GM08714 (cell line): Measurements from ENCODE around the gene PCSK9.

Experiments
- H3K4me3 ChIP-seq: fragments of 200-500 bp; sonication (Bioruptor generic); 2 replicates; pipeline ENCODE4 v1.5.1; 2014; ENCODE audit warnings: mild to moderate bottlenecking, low read length, inconsistent platforms
- ZNF274 ChIP-seq: IDR thresholded peaks from 2 replicates; pipeline ENCODE4 v1.6.1; 2012; ENCODE audit warnings: mild to moderate bottlenecking, low read depth, low read length

Gene PCSK9

DNA sequence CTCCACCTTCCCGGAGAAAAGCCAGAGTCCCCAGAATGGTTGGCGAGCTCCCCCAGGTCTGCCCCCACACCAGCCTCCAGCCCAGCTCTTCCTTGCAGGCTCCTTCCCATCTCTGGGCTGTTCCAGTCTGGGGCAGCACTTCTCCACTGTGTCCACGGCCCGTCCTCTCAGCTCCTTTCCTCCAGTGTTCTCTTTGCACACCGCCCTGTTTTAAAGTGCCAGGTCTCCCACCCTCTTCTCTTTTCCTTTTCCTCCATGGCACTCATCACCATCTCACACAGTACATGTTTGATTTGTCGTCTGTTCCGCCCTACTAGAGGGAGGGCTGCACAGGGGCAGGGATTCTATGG, 6.1 kb upstream of the PCSK9 start:
- H3K4me3 ChIP-seq = no peak overlapping the region
- no peak for TF ChIP-seq ZNF274

DNA sequence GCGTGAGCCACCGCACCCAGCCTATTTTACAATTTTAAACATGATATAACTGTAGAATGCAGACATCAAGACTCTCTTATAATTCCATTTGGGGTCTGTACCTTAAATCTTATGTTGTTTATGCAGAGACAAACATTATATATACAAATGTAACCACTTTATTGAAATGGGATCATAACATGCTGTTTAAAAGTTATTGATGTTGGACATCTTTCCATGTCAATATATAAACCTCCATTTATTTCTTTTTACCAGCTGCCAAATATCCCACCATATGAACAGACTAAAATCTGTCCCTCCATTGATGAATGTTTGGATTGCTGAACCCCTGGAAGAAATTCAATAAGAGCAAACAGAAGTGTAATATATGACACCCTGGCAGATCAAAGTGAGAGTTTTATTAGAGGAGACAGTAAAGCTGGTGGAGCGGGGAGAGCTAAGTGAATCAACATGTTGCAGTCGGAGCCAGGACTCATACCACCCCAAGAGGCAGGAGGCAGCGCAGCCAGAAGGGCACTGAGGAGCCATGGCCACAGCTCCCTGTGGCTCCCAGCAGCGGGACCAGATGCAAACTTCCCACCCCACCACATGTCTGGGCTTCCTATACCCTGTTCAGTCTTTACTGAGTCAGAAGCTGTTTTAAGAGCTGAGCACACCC, 4.7 kb upstream of the PCSK9 start:
- H3K4me3 ChIP-seq = no peak overlapping the region
- TF ChIP-seq ZNF274 = no peak

DNA sequence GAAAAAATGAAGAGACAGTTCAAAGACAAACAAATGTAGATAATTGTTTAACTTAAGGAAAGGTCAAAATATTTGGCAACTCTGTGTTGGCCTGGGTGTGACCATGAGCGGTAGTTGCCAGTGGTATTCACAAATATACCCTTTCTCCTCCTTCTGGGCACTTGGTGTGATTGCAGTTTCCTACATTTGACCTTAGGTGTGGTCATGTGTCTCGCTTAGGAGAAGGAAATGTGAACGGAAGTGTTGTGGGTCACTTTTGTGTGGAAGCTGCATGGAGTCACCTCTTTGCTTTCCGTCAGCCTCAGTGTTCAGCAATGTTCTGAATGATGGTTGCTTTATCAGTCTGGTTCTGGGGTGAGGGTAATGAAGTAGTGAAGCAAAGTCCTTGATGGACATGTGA, 3.4 kb upstream of the PCSK9 start:
- no peak overlapping the region for H3K4me3 ChIP-seq
- no peak for TF ChIP-seq ZNF274

DNA sequence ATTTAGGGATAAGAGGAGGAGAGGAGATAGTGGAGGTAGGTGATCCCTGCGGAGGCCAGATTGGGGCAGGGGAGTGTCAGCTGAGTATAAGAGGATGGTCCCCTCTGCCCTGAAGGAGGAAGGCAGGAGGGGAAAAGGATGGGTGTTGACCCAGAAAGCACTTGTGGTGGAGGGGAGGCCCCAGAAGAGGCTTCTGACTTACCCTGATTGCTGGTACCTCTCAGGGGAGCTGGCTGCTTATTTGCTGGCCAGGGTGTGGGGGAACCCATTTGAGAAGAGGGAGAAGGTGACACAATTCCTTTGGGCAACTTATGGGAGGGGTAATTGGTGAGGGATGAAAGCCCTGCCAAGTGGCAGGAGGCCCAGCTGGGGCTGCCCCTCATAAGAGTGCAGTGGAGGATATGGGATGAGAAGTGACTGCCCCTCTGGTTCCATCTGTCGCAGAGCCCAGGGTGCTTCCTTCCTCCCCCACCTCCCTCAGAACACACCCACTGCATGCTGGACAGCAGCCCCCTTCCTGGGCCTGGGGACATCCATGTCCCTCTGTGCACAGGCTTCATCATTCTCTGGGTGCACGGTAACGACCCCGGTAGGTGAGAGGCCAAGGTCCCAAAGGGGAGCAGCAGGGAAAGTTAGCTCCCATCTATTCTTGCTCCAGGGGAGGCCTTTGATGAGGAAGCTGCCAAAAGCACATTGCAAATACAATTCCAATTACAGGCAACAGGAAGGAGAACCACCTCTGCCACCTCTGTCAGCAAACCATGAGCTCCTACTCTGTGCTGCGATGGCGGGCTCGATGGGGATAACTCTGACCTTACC, 1.4 kb upstream of the PCSK9 start:
- no peak for TF ChIP-seq ZNF274

DNA sequence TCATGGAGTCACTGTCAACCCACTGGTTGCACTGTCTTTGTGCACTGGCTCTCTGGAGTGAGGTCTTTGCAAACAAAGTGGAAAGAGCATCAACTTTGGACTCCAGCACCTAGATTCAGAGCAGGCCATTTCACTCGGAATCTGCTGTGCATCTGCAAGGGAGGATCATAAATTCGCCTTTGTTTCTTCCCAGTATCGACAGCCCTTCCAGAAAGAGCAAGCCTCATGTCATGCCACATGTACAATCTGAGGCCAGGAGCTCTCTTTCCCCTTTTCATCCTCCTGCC, 853 bp upstream of the PCSK9 start:
- H3K4me3 ChIP-seq = no peak overlapping the region

More for the DNA sequence above, 1.4 kb upstream of the PCSK9 start:
- H3K4me3 ChIP-seq = no peak overlapping the region

DNA sequence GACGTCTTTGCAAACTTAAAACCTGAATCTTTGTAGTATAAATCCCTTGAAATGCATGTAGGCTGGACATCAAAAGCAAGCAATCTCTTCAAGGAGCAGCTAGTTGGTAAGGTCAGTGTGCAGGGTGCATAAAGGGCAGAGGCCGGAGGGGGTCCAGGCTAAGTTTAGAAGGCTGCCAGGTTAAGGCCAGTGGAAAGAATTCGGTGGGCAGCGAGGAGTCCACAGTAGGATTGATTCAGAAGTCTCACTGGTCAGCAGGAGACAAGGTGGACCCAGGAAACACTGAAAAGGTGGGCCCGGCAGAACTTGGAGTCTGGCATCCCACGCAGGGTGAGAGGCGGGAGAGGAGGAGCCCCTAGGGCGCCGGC, 390 bp upstream of the PCSK9 start:
- no peak for TF ChIP-seq ZNF274
- H3K4me3 ChIP-seq = no peak overlapping the region

More for the DNA sequence above, 853 bp upstream of the PCSK9 start:
- no peak for TF ChIP-seq ZNF274

DNA sequence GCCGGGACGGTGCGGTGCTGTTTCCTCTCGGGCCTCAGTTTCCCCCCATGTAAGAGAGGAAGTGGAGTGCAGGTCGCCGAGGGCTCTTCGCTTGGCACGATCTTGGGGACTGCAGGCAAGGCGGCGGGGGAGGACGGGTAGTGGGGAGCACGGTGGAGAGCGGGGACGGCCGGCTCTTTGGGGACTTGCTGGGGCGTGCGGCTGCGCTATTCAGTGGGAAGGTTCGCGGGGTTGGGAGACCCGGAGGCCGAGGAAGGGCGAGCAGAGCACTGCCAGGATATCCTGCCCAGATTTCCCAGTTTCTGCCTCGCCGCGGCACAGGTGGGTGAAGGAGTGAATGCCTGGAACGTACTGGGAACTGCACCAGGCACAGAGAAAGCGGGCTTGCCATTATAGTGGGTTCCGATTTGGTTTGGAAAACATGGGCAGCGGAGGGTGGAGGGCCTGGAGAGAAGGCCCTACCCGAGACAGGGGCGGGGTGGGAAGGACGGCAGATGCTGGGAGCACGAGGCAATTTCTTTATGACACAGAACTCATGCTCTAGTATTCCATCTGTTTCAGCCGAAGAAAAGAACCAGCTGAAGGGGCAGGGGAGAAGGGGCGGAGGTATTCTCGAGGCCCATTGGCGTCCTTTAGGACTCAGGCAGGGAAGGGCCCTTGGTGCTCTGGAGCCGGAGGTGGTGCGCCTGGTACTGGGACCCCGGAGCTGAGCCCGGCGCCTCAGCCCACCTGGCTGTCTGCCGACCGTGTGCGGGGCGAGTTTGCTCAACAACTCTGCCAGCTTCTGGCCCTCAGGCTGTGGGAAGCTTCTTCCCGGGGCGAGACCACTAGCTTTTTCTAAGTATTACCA, 960 bp downstream of the PCSK9 start:
- no peak overlapping the region for H3K4me3 ChIP-seq

DNA sequence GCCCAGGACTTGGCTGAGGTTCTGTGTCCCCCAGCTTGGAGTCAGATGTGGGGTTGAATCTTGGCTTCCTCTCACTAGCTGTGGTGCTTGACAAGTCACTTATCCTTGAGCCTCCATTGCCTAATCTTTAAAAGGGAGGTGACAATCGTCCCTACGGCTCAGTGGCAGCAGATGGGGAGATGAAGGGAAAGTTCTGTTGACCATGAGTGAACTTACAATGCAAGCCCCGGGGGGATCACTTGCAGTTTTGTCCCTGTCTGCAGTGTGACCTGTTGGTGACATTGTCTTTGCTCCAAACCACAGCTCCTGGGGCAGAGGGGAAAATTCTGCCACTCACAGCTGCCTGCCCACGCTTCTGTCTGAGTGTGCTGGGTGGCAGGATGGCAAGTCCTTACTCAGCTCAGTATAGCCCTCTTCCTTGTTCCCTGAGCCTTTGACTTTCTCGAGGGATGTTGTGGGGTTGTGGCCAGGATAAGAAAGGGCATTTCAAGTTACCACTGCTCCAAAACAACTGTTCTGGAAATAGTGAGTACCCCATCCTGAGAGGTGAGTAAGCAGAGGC, 1.7 kb downstream of the PCSK9 start:
- no peak overlapping the region for H3K4me3 ChIP-seq
- TF ChIP-seq ZNF274 = no peak

More for the DNA sequence above, 960 bp downstream of the PCSK9 start:
- TF ChIP-seq ZNF274 = no peak

DNA sequence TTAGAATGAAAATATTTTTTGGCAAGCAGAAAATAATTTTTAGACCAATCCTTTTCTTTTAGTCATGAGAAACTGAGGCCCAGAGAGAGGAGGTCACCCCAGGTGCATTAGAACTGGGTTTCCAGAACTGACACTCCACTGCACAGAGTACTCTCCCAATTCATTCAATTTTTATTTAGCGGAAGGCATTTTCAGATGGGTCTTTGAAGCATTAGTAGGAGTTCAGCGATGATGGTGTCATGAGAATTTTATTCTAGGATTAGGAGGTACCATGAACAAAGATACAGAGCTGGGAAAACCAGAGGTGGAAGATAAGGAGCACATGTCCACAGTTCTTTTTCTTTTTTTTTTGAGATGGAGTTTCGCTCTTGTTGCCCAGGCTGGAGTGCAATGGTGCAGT, 2.3 kb downstream of the PCSK9 start:
- no peak for TF ChIP-seq ZNF274
- H3K4me3 ChIP-seq = no peak overlapping the region

DNA sequence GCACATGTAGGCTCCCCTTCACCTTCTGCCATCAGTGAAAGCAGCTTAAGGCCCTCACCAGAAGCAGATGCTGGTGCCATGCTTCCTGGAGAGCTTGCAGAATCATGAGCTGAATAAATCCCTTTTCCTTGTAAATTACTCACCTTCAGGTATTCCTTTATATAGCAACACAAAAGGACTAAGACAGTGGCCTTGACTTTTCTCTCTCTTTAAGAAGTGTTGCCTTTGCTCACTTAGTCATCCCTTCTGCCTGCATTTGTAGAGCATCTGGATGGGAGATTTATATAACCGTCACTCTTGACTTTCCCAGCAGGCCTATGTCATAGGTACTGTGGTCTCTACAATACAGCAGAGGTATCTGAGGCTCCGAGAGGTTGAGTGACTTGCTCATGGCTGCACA, 3.7 kb downstream of the PCSK9 start:
- no peak overlapping the region for H3K4me3 ChIP-seq
- TF ChIP-seq ZNF274 = no peak

DNA sequence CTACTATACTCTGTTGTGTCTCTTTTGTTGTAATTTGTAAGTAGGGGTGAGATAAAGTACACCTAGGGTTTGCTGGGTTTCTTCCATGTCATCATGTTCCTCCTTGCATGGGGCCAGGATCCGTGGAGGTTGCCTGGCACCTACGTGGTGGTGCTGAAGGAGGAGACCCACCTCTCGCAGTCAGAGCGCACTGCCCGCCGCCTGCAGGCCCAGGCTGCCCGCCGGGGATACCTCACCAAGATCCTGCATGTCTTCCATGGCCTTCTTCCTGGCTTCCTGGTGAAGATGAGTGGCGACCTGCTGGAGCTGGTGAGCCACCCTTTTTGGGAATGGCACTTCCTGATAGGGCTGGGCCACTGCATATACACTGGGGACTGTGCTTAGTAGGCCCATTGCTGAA, 4.4 kb downstream of the PCSK9 start:
- TF ChIP-seq ZNF274 = no peak
- no peak overlapping the region for H3K4me3 ChIP-seq

DNA sequence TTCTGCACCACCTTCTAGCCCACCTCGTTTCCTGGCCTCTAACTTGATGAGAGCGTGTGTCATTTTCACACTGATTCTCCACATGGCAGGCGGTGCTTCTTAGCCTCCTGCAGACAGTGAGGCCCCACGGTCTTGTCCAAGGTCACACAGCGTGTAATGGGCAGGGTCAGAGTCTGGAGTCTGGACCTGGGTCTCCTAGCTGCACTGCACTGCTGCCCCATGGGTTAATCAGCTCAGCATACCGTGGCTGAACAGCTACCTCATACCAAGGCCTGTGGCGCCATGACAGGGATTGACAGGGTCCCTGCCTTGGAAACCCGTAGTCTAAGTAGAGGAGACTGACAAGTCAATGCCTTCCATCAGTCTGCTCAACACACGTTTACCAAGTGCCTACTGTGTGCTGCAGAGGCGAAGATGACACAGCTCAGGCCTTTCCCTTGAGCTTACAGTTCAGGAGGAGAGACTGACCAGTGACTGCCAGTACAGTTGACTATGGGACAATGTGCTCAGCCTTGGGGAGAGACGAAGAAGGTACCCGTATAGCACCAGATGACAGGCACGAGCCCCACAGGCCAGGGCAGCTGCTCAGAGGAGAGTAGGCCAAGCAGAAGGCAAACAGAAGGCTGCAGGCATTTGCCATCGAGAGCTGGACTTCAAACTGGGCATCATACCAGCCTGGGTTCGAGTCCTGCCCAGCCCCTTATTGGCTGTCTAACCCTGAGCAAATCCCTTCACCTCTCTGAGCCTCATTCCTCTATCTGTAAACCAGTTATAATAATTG, 5.5 kb downstream of the PCSK9 start:
- H3K4me3 ChIP-seq = no peak overlapping the region
- TF ChIP-seq ZNF274 = no peak

DNA sequence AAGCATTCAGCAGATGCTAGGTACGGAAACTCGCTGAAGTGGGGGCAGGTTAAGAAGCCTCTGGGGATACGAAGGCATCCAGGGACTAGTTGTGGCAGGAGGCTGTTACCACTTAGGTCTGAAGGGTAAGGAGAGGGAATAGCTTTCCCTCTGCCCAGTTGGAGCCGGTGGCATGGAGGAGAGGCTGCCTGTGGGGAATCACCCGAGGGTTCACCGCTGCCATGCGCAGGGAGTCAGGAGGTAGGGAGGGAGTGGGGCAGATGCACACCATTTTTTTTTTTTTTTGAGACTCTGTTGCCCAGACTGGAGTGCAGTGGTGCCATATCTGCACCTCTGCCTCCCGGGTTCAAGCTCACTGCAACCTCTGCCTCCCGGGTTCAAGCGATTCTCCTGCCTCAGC, 6.1 kb downstream of the PCSK9 start:
- TF ChIP-seq ZNF274 = no peak
- H3K4me3 ChIP-seq = no peak overlapping the region

DNA sequence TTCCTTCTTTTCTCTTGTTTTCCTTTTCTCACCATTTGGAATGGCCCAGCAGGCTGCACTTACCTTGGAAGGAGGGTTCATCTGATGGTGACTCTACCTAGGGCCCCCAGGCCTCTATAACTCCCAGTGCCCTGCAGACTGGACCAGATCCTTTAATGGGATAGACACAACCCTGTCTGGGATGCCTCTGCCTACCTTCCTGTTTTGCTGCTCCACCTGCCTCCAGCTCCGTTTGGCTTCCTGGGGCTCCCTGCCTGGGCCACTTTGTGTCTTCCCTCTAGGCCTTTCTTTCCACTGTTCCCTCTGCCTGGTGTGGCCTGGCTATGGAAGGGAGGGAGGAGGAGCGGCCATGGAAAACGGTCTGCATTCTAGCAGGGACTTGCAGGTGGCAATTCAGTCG, 7.5 kb downstream of the PCSK9 start:
- no peak for TF ChIP-seq ZNF274
- no peak overlapping the region for H3K4me3 ChIP-seq
